GM23248 (cell line): ENCODE data around the gene GNAS. TPM values are rescaled to one million over a fixed set of nuclear protein-coding genes. Genes with fewer than 3 reads are reported as not detected.
"Not testable (repeated sequence)": the region's sequence is repeated elsewhere in the genome, so short reads cannot be mapped to it uniquely, and the experiment has no call there.

ENCODE experiments used
- DNase-seq: peaks from one replicate; pipeline ENCODE4 v3.0.0-alpha.2; 2015
- H2AFZ ChIP-seq: fragments of 200-600 bp; sonication (generic); 2 replicates; pipeline ENCODE4 v1.6.1; 2016; ENCODE audit warnings: antibody characterized with exemption
- H3F3A ChIP-seq: fragments of 200-600 bp; sonication (generic); 2 replicates; pipeline ENCODE4 v1.6.1; 2016; ENCODE audit warnings: mild to moderate bottlenecking, antibody characterized with exemption, mixed run types; ENCODE audit not compliant: insufficient read depth
- H3K27ac ChIP-seq: fragments of 200-600 bp; sonication (generic); 2 replicates; pipeline ENCODE4 v1.5.1; 2016; ENCODE audit warnings: mild to moderate bottlenecking
- H3K27me3 ChIP-seq: fragments of 200-600 bp; sonication (generic); replicated peaks from 2 replicates; pipeline ENCODE4 v1.6.1; 2016; ENCODE audit warnings: mild to moderate bottlenecking; ENCODE audit not compliant: insufficient read depth
- H3K36me3 ChIP-seq: fragments of 200-600 bp; sonication (generic); 2 replicates; pipeline ENCODE4 v1.6.1; 2016; ENCODE audit warnings: low read depth, mild to moderate bottlenecking
- H3K4me1 ChIP-seq: fragments of 200-600 bp; sonication (generic); 2 replicates; pipeline ENCODE4 v1.6.1; 2016; ENCODE audit warnings: mild to moderate bottlenecking; ENCODE audit not compliant: insufficient read depth
- H3K4me2 ChIP-seq: fragments of 200-600 bp; sonication (generic); one replicate; pipeline ENCODE4 v1.6.1; 2016; ENCODE audit warnings: mild to moderate bottlenecking; ENCODE audit not compliant: unreplicated experiment
- H3K4me3 ChIP-seq: fragments of 200-600 bp; sonication (generic); 2 replicates; pipeline ENCODE4 v1.5.1; 2016; ENCODE audit warnings: mild to moderate bottlenecking
- H3K79me2 ChIP-seq: fragments of 200-600 bp; sonication (generic); 2 replicates; pipeline ENCODE4 v1.6.1; 2016; ENCODE audit warnings: mild to moderate bottlenecking; ENCODE audit not compliant: insufficient read depth
- H3K9ac ChIP-seq: fragments of 200-600 bp; sonication (generic); 2 replicates; pipeline ENCODE4 v1.6.1; 2016; ENCODE audit warnings: mild to moderate bottlenecking
- H3K9me2 ChIP-seq: fragments of 200-600 bp; sonication (generic); 2 replicates; pipeline ENCODE4 v1.6.1; 2016; ENCODE audit warnings: mixed run types, mild to moderate bottlenecking, moderate library complexity; ENCODE audit not compliant: insufficient read depth
- H3K9me3 ChIP-seq: fragments of 200-600 bp; sonication (generic); one replicate; pipeline ENCODE4 v1.6.1; 2017; ENCODE audit warnings: low read depth
- H4K20me1 ChIP-seq: fragments of 200-600 bp; sonication (generic); 2 replicates; pipeline ENCODE4 v1.6.0; 2016; ENCODE audit not compliant: insufficient read depth
- EZH2 ChIP-seq: fragments of 200-600 bp; sonication (generic); IDR thresholded peaks from 2 replicates; pipeline ENCODE4 v1.6.1; 2018; ENCODE audit warnings: antibody characterized with exemption, mild to moderate bottlenecking; ENCODE audit not compliant: insufficient read depth, poor library complexity, severe bottlenecking
- EZH2phosphoT487 ChIP-seq: fragments of 200-600 bp; sonication (generic); IDR thresholded peaks from 2 replicates; pipeline ENCODE4 v1.6.1; 2018; ENCODE audit warnings: antibody characterized with exemption, moderate library complexity, mild to moderate bottlenecking, low read depth; ENCODE audit not compliant: insufficient read depth
- WGBS, 2 experiments: methylation state at CpG; one replicate each; pipeline ENCODE4 v1.1.6; 2015 to 2017; ENCODE audit warnings: low lambda C conversion rate in 2 of 2, low coverage in 1 of 2; ENCODE audit errors: missing lambda C conversion rate in 2 of 2; 5-methylcytosine and 5-hydroxymethylcytosine counted together
- in situ Hi-C: fragments of 300-500 bp; cut with MboI; formaldehyde crosslinking; loops from 2 replicates; pipeline ENCODE4 v1.15.0; 2020
- polyA plus RNA-seq: library from polyadenylated mRNA; unstranded; fragments of >200 nt; fragmentation: Nextera tagmentation; extraction: Ambion mirVana; gene quantifications from 2 replicates; pipeline ENCODE4 v1.2.1, GENCODE V29; 2016
- total RNA-seq: library from RNA; depleted of rRNA; stranded (reverse); fragments of >200 nt; shearing (Covaris generic); gene quantifications from 2 replicates; pipeline ENCODE4 v1.2.3, GENCODE V29; 2014

Gene GNAS
- total and polyA plus RNA-seq, 2 experiments from 2014 or later: 421 to 904 TPM

GRCh38 chr20:58818586-58819285 is 33.8 kb upstream of the GNAS start:
- no peaks in the 10 kb centered on the region; the same call in 1 of the 2 replicates for H3K27me3 ChIP-seq
- H3K79me2 ChIP-seq: no peaks in the 10 kb centered on the region
- no peaks in the 10 kb centered on the region for H4K20me1 ChIP-seq
- DNase-seq: peak; percentile 93
- in situ Hi-C loops: no loop called here
- no peaks in the 10 kb centered on the region for H3K36me3 ChIP-seq
- H3K4me3 ChIP-seq: no peak overlapping the region
- peaks cover 4% of the 10 kb centered on the region; the same call in 1 of the 2 replicates for H3F3A ChIP-seq
- H3K9ac ChIP-seq: no peak overlapping the region
- H3K9me3 ChIP-seq: no peaks in the 10 kb centered on the region
- H3K4me2 ChIP-seq: peak overlapping the region; percentile 46
- H3K9me2 ChIP-seq: no peaks in the 10 kb centered on the region
- H3K4me1 ChIP-seq: peaks cover 13% of the 10 kb centered on the region
- peak overlapping the region; percentile 25 for H3K27ac ChIP-seq
- no peak for TF ChIP-seq EZH2
- TF ChIP-seq EZH2phosphoT487: peak; percentile 93
- 42 to 49% methylated on average over 8 of the region's 8 CpGs for WGBS, 2 experiments
- H2AFZ ChIP-seq: no peak overlapping the region

- Histone ChIP-seq H3K9me3 (no peaks in the 10 kb centered on the region), H3K9ac (no peak overlapping the region), H3K27ac (no peak overlapping the region), H3K4me1 (peaks cover 13% of the 10 kb centered on the region), H3K79me2 (no peaks in the 10 kb centered on the region), H3K4me3 (no peak overlapping the region), H3K36me3 (no peaks in the 10 kb centered on the region), H3K27me3 (no peaks in the 10 kb centered on the region; the same call in none of the 2 replicates), H4K20me1 (no peaks in the 10 kb centered on the region), H2AFZ (no peak overlapping the region), H3K4me2 (no peak overlapping the region), H3K9me2 (no peaks in the 10 kb centered on the region), H3F3A (peaks cover 4% of the 10 kb centered on the region; the same call in 1 of the 2 replicates)
- WGBS, 2 experiments: 89 to 91% methylated on average over 13 of the region's 13 CpGs
- in situ Hi-C loops: no loop called here
- no peak for DNase-seq
- TF ChIP-seq EZH2: no peak
- no peak for TF ChIP-seq EZH2phosphoT487
Observed at GRCh38 chr20:58819921-58820320, 32.6 kb upstream of the GNAS start.

GRCh38 chr20:58820515-58820914 is 32.0 kb upstream of the GNAS start:
- H3K9me2 ChIP-seq, H3K36me3 ChIP-seq, in situ Hi-C loops, H3K27me3 ChIP-seq, H4K20me1 ChIP-seq, H2AFZ ChIP-seq, H3K4me3 ChIP-seq, H3F3A ChIP-seq, H3K9me3 ChIP-seq, H3K27ac ChIP-seq, H3K79me2 ChIP-seq, DNase-seq, H3K9ac ChIP-seq, H3K4me2 ChIP-seq: not testable (repeated sequence)
- peaks cover 13% of the 10 kb centered on the region for H3K4me1 ChIP-seq
- 74 to 83% methylated on average over 6 of the region's 6 CpGs for WGBS, 2 experiments

GRCh38 chr20:58822149-58822548 is 30.4 kb upstream of the GNAS start:
- peaks cover 13% of the 10 kb centered on the region for H3K4me1 ChIP-seq
- H3K4me2 ChIP-seq: no peak overlapping the region
- no peaks in the 10 kb centered on the region for H3K79me2 ChIP-seq
- no peak for DNase-seq
- no peaks in the 10 kb centered on the region for H3K9me2 ChIP-seq
- no peak overlapping the region for H3K27ac ChIP-seq
- H3K4me3 ChIP-seq: no peak overlapping the region
- H3K9me3 ChIP-seq: no peaks in the 10 kb centered on the region
- 76 to 78% methylated on average over 8 of the region's 8 CpGs for WGBS, 2 experiments
- peaks cover 4% of the 10 kb centered on the region; the same call in 1 of the 2 replicates for H3F3A ChIP-seq
- H4K20me1 ChIP-seq: no peaks in the 10 kb centered on the region
- no peak overlapping the region for H3K9ac ChIP-seq
- H3K27me3 ChIP-seq: peaks cover 4% of the 10 kb centered on the region
- no peak overlapping the region for H2AFZ ChIP-seq
- in situ Hi-C loops: no loop called here
- no peaks in the 10 kb centered on the region for H3K36me3 ChIP-seq
- TF ChIP-seq EZH2 (no peak), EZH2phosphoT487 (no peak)
